HUES6 (cell line): ENCODE data around the gene ARID1B.
"Not testable (repeated sequence)": the region's sequence is repeated elsewhere in the genome, so short reads cannot be mapped to it uniquely, and the experiment has no call there.

Experiments used
- H3K27ac ChIP-seq: 2 replicates; pipeline ENCODE4 v1.7.0; 2013; ENCODE audit warnings: low read depth, mild to moderate bottlenecking, low read length, inconsistent platforms
- H3K27me3 ChIP-seq: 2 replicates; pipeline ENCODE4 v1.6.1; 2013; ENCODE audit warnings: low read length; ENCODE audit not compliant: control insufficient read depth, insufficient read depth
- H3K36me3 ChIP-seq: 2 replicates; pipeline ENCODE4 v1.6.1; 2013; ENCODE audit warnings: low read length; ENCODE audit not compliant: control insufficient read depth, insufficient read depth
- H3K4me1 ChIP-seq: 2 replicates; pipeline ENCODE4 v1.6.1; 2013; ENCODE audit warnings: low read length; ENCODE audit not compliant: control insufficient read depth, insufficient read depth
- H3K4me3 ChIP-seq: 2 replicates; pipeline ENCODE4 v1.5.1; 2013; ENCODE audit warnings: low read depth, low read length
- H3K9ac ChIP-seq: one replicate; pipeline ENCODE4 v1.6.1; 2013; ENCODE audit warnings: mild to moderate bottlenecking, low read length
- H3K9me3 ChIP-seq: 2 replicates; pipeline ENCODE4 v1.6.1; 2013; ENCODE audit warnings: low read depth, low read length; ENCODE audit not compliant: control insufficient read depth, insufficient read depth

ARID1B gene

DNA sequence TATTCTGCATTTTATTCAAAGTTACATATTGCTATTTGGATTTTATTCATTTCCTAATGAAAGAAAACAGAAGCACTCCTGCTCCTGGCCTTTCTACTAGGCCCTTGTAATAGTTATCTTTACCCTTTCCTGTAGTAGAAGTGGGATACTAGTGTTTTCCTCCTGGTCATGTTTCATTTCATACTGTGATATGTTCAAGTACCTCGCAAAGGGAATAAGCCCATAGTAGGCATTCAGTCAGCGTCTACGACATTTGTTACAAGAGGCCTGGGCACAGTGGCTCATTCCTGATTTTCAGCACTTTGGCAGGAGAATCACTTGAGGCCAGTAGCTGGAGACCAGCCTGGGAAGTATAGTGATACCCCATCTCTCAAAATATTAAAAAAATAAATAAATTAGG is 154.1 kb downstream of the ARID1B start:
- Histone ChIP-seq H3K9ac (no peak overlapping the region), H3K27me3 (no peaks in the 10 kb centered on the region), H3K4me1 (peaks cover 24% of the 10 kb centered on the region), H3K27ac (no peak overlapping the region), H3K36me3 (no peaks in the 10 kb centered on the region), H3K9me3 (no peaks in the 10 kb centered on the region), H3K4me3 (no peak overlapping the region)

DNA sequence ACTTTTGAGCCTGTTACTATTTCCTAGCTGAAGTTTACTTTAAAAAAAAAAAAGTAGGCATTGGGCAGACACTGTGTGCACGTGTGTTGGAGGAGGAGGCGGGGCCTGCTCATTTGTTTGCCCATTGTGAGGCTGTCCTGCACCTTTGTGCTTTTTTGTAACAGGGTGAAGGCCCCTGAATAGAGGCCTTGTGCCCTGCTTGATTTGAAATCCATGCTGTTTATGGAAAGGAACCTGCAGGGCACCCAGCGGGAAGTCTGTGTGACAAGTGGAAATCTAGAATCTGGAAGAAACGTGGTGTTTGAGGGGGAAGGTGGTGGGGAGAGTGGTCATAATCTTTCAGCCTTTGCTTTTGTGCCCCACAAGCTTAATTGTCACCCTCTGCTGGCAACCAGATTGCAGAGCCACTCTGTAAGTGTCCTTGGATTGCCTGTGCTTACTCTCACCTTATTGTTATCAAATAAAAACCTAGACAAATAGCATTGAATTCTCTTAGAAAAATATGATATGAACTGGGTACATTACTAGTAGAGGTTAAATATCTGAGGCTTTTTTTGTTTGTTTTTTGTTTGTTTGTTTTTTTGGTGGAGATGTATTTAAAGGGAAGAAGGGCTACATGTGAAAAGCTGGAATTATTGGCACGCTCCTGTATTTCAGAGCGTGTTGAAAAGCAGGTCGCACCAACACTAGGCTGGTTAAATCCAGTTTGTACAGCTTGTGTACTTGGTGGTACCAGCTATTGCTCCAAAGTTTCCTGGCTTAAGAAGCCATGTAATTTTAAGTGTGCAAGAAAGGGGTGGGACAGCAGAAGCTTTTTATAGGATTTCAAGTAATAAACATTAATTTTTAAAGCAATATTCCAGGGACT is 156.3 kb downstream of the ARID1B start:
- Histone ChIP-seq H3K9me3 (no peaks in the 10 kb centered on the region), H3K36me3 (no peaks in the 10 kb centered on the region), H3K4me3 (no peak overlapping the region), H3K9ac (no peak overlapping the region), H3K27ac (no peak overlapping the region), H3K27me3 (no peaks in the 10 kb centered on the region), H3K4me1 (peaks cover 27% of the 10 kb centered on the region)

DNA sequence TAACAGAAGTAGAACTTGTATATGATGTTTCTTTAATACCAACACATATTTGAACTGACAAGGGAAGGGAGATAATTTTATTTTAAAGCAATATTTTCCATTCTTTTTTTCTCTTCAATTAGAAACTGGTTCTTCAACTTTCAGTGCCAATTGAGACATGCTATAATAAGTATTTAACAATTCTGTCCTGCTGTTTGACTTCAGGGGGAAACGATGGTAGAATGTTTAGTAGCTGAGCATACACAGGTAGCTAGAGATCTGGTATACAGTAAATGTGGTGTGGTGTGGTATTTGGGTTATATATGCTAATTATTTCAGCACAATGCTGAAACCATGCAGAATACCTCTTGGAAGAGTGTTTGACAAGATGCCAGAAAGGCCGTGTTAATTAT is 156.9 kb downstream of the ARID1B start:
- no peak overlapping the region for H3K27ac ChIP-seq
- H3K36me3 ChIP-seq, result no peaks in the 10 kb centered on the region
- no peaks in the 10 kb centered on the region for H3K9me3 ChIP-seq
- no peak overlapping the region for H3K4me3 ChIP-seq
- peaks cover 27% of the 10 kb centered on the region for H3K4me1 ChIP-seq
- no peak overlapping the region for H3K9ac ChIP-seq
- H3K27me3 ChIP-seq, result no peaks in the 10 kb centered on the region

DNA sequence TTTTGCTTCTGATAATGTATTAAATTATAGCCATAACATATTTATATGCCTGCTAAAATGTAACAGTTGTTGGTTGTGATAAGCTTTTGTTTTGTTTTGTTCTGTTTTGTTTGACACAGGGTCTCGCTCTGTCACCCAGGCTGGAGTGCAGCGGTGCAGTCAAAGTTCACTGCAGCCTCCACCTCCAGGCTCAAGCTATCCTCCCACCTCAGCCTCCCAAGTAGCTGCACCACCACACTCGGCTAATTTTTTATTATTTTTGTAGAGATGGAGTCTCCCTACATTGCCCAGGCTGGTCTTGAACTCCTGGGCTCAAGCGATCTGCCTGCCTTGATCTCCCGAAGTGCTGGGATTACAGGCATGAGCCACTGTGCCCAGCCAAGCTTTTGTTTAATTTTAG is 157.8 kb downstream of the ARID1B start:
- Histone ChIP-seq H3K4me3 (no peak overlapping the region), H3K9ac (no peak overlapping the region), H3K4me1 (peaks cover 27% of the 10 kb centered on the region), H3K27me3 (no peaks in the 10 kb centered on the region), H3K27ac (no peak overlapping the region), H3K9me3 (no peaks in the 10 kb centered on the region), H3K36me3 (no peaks in the 10 kb centered on the region)

DNA sequence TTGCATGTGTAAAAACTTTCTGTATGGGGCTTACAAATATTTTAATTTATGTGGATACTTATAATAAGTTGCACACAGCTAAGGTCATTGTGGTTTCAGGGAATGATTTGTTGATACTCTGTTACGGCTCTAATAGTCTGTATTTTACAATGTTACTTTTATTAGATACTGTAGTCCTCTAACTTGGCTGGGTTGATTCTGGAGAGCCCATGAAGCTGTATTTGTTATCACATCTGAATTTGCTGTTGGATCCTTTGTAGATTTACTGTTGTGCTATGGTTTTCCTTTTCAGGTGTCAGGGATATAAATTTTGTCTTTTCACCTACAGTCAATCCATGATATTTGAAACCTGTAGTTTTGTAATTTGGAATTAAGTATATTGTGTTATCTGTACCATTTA is 161.0 kb downstream of the ARID1B start:
- Histone ChIP-seq H3K4me1 (peaks cover 24% of the 10 kb centered on the region), H3K36me3 (no peaks in the 10 kb centered on the region), H3K27ac (no peak overlapping the region), H3K27me3 (no peaks in the 10 kb centered on the region), H3K9me3 (no peaks in the 10 kb centered on the region), H3K4me3 (no peak overlapping the region), H3K9ac (no peak overlapping the region)

DNA sequence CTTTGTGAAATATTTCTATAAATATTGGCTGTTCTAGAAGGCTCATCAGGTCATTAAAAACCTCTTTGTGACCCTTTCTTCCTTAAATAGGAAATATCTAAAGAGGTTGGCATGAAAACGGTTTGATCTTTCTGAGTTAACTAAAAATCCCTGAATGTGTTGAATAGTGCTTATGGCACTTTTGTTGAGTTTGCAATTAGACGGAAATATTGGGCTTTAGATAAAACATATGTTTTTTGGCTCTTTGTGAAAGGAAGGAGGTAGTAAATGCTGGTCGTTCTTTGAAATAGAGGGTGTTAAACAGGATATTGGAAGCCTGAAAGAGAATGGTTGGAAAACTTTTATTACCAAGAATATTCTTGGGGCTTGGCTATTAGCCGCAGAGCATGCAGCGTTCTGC is 163.0 kb downstream of the ARID1B start:
- Histone ChIP-seq H3K9me3 (no peaks in the 10 kb centered on the region), H3K27ac (no peak overlapping the region), H3K27me3 (no peaks in the 10 kb centered on the region), H3K4me1 (peaks cover 30% of the 10 kb centered on the region), H3K36me3 (no peaks in the 10 kb centered on the region), H3K4me3 (no peak overlapping the region), H3K9ac (no peak overlapping the region)

DNA sequence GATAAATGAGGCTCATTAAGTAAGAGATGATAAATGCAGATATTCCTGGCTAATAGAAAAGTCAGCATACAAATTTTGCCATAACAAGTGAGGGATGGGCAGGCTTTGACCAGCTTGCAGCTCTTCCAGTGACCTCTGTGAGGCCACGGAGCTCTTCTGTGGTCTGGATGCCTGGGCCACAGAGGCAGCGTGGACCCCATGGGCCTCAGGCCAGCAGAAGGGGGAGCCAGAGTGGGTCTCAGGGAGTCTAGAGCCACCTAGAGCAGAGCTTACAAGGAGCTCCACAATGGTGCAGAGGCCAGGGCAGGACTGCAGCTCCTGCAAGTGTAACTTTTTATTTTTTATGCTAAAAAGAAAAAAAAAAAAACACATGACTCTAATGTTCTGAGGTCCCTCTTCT is 165.1 kb downstream of the ARID1B start:
- Histone ChIP-seq H3K27ac (no peak overlapping the region), H3K9me3 (no peaks in the 10 kb centered on the region), H3K4me3 (no peak overlapping the region), H3K9ac (no peak overlapping the region), H3K4me1 (peaks cover 38% of the 10 kb centered on the region), H3K27me3 (no peaks in the 10 kb centered on the region), H3K36me3 (no peaks in the 10 kb centered on the region)

DNA sequence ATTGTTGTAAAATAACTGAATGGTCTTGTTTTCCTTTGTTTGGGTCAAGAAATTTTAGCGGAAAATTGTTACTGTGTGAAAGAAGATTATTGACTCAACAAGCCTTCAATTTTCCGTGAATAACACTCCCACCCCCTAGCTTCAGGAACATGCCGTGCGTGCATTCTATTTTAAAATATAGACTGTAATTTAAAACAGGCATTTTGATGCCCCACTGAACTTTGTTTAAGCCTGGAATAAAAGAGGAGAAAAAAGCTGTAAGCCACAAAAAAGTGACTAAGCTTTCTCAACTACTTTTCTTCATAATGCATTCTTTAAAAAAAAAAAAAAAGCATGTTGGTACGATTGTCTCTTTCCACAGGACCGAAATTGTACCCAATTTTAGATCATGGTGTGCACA is 166.0 kb downstream of the ARID1B start:
- Histone ChIP-seq H3K9ac (no peak overlapping the region), H3K36me3 (no peaks in the 10 kb centered on the region), H3K27ac (0 out of 2 replicates have a peak overlapping the region, but pooled peaks have one; percentile 83), H3K4me1 (peaks cover 39% of the 10 kb centered on the region), H3K9me3 (no peaks in the 10 kb centered on the region), H3K27me3 (no peaks in the 10 kb centered on the region), H3K4me3 (no peak overlapping the region)

DNA sequence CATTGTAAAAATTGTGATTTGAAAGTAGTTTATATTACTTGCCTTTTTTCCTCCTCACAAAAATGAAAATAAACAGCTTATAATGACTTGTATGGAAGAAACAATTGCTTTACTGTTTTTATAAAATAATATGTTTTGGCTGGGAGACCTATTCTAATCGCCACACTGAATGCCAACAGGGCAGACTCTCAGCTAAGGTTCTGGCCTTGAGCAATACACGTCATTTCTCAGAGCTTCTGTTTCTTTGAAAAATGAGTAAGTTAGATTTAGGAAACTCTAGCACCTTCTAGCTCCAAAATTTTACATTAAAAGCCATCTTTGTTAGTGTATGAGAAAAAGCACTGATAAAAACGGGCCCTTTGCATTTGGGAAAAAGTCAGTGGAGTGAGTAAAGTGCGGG is 166.6 kb downstream of the ARID1B start:
- Histone ChIP-seq H3K4me1 (peaks cover 45% of the 10 kb centered on the region), H3K9me3 (no peaks in the 10 kb centered on the region), H3K9ac (peak overlapping the region; percentile 41), H3K36me3 (no peaks in the 10 kb centered on the region), H3K27me3 (no peaks in the 10 kb centered on the region), H3K4me3 (peak overlapping the region; percentile 20; the same call in 1 of the 2 replicates), H3K27ac (peak overlapping the region; percentile 83)

DNA sequence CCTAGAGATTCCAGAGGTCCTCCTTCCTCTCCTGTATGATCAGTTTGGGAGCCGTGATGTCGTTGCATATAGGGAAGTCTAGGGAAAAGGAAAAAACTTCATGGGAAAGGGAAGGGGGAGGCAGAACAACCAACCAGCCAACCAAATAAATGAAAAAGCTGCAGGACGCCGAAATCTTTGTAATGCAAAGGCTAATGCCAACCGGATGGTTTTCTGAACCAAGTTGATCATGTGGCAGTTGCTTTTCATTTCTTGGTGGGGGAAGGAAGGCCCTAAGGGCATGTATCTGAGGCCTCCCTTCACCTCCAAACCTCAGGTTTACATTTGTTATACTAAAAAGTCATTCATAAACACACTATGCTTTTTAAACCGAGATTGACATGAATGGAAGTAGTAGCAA is 167.2 kb downstream of the ARID1B start:
- Histone ChIP-seq H3K9ac (peak overlapping the region; percentile 41), H3K27me3 (no peaks in the 10 kb centered on the region), H3K36me3 (no peaks in the 10 kb centered on the region), H3K4me3 (peak overlapping the region; percentile 20), H3K9me3 (no peaks in the 10 kb centered on the region), H3K4me1 (peaks cover 51% of the 10 kb centered on the region), H3K27ac (peak overlapping the region; percentile 83)

DNA sequence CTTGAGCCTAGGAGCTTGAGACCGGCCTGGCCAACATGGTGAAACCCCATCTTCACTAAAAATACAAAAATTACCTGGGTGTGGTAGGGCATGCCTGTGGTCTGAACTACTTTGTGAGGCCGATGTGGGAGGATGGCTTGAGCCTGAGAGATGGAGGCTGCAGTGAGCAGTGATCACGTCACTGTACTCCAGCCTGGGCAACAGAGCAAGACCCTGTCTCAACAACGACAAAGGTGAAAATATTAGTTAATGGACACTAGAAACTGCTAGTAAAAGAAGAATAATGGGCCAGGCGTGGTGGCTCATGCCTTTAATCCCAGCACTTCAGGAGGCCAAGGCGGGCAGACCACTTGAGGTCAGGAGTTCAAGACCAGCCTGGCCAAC is 168.6 kb downstream of the ARID1B start:
- H3K9me3 ChIP-seq, H3K27ac ChIP-seq, H3K36me3 ChIP-seq, H3K4me3 ChIP-seq, H3K27me3 ChIP-seq, H3K9ac ChIP-seq: not testable (repeated sequence)
- H3K4me1 ChIP-seq, result peaks cover 53% of the 10 kb centered on the region
